Tongue (tissue), 2 donors: ENCODE data around the gene B9D1. TPM values are rescaled to one million over a fixed set of nuclear protein-coding genes. Genes with fewer than 3 reads are reported as not detected.
A peak's percentile ranks its signal among the peaks of the same experiment; 100 is the strongest.

ENCODE experiments used
- DNase-seq: peaks from one replicate; pipeline ENCODE4 v3.0.0-alpha.2; 2015
- total RNA-seq: library from RNA; depleted of rRNA; stranded (reverse); fragments of >200 nt; gene quantifications from one replicate; pipeline ENCODE4 v1.2.3, GENCODE V29; 2014

Gene B9D1
- total RNA-seq, 1 donor from 2014 or later, result 5.1 TPM

DNA sequence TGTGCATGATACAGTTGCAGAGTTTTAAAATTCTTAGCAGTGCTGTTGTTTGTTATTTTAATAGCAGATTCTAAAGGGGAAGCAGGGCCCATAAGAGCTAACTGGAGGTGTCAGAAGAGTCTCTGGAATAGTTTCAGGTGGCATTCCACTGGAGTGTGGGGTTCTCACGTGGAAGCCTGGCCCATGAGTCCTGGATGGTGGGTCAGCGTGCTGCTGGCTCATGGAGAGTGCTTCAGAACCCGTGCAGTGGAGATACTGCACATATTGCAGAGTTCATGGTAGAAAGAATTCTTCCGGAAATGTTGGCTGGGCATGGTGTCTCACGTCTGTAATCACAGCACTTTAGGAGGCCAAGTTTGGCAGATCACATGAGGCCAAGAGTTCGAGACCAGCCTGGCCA, 43.9 kb downstream of the B9D1 start:
- DNase-seq, result no peak

DNA sequence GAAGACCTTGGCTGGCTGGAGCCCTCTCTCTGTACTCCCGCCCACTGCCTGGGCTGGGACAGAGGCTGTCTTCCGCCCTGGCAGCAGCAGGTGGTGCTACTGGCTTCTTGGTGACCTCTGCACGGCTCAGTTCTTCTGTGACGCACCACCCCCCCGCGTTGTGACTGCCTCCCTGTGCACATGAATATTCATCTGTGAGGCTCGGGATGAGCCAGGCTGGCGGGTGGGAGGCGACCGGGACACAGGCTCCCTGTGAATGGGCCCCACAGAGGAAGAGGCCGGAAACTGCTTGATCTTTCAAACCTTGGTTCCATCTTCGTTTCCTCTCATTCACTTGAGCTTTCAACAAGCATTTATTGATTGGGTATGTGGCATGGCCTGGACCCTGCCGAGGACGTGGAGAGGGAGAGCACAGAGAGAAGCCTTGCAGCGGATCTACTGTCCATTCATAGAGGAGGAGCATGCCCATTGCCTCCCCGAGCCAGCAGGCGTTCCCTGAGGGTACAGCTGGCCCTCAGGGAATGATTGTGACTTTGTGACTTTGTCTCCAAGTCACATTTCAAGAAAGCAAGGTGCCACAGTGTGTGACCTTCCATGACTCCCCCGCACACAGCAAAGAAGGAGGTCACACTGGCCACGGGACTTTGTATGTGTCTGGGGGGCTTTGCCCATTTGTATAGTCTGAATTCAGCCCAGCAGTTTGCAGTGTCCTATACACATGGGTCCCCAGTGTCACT, 45.0 kb downstream of the B9D1 start:
- DNase-seq, result peak; percentile 89

DNA sequence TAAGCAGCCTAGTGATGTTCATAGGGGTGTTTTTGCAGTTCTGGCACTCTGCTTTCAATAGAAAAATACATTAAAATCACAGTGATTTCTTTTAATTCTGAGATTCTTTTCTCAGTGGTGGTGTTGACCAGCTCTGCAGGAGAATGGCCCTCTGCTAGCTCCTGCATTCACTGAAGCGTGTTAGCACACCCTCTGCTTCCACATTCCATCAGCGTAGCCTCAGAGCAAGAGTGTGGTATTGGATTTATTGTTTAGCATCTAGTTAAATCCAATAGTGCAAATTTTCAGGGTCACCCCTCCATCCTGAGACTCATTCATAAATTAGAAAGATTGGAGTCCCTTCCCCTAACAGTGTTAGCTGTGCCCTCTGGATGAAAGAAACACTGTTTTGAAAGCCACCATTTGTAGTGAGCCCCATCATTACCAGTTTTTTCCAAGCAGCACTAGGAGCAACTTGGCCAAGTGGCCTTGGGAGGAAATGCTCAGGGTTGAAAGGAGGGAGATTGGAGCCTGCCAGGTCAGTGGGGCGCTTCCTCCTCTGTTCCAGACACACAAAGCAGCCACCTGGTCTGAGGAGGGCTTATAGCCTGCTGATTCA, 45.7 kb downstream of the B9D1 start:
- no peak for DNase-seq

DNA sequence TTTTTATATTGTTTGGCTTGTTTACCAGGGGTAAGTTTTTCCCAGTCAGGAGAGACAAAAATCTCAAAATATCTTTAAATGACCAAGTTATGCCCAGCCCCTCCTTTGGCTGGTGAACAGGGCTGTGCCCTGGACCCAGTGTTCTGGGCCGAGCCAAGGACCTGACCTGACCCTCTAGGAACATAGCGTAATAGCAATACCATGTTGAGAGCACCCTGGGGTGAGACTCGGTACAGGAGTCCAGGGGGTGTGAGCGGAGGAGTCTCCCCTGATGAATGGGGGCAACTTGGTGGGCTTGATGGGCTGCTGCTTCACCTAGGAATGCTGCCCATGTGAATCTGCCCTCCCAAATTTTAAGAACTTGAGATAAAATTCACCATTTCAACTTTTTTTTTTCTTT, 47.4 kb downstream of the B9D1 start:
- DNase-seq, result no peak

DNA sequence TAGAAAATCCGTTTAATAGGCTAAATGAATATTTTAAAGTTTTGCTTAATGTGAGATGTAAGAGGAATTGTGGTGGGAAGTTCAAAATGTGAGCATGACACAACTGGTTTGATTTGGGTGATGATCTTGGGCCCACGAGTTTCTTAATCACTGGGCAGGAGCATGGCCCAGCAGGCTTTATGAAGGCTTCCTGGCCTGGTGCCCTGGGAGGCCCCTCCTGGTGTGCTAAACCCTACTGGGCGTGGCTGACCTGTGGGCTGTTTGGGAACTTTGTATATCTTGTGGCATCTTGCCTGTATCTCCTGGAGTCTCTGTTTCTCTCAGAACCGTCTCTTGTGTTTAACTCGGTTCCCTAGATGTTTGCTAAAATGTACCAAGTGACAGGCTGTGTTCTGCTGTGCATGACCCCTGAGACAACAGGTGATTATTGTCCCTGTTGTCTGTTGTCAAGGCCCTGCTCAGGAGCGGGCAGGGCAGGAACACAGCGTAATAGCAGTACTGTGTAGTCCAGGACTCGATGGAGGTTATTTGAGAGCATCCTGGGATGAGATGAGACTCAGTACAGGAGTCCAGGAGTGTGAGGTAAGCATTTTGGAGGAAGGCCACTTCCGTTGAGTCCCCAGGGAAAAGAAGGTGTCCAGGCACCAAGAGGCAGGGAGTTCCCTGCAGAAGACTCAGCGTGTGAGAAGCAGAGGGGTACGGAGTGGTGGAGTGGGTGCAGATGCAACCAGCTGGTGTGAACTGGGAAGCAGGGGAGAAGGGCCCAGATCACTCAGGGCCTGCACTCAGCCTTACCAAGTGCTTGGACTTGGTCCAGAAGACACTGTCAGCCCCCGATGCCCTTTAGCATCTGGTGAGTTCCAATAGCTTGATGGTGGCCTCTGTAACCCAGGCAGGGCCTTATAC, 48.5 kb downstream of the B9D1 start:
- no peak for DNase-seq

DNA sequence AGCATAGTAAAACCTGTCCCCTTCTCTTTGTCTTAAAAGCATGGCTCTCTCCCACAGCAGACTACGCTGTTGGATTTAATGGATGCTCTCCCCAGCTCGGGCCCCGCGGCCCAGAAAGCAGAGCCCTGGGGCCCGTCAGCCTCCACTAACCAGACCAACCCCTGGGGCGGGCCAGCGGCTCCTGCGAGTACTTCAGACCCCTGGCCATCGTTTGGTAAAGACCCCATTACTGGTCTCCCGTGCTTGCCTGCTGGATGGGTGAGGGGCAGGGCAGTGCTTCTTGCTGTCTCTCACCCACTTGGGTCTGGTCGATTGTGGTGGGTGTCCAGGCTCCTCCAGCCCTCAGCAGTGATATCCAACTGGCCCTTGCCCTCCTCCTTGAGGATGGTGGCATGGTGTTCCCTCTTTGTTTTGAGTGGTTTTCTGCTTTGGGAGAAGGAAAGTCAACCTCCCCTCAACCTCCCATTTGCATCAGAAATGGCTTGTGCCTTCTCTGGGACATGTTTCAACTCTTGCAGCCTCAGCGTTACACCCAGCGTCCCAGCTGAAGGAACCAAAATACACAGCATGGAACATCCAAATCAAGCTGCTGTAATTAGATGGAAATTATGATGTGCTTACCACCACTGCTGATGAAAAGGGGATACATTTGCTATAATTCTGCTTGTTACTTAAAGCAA, 49.3 kb downstream of the B9D1 start:
- no peak for DNase-seq

DNA sequence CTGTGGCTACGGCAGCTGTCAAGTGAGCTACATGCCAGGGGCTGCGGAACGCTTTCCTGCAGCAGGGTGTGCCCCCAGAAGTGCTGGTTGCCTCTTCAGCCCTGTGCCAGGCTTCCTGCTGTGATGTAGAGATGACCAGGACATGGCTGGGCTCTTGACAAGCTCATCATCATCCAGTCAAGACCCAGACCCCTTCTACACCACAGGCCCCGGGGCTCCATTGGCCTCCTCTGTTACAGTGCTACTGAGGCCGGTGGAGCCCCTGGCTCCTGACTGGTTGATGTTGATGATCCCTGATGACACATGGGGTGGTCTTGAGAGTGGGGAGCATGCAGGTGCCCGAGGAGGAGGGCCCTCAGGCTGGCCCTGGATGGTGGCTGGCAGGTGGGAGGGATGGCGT, 50.1 kb downstream of the B9D1 start:
- DNase-seq, result no peak

DNA sequence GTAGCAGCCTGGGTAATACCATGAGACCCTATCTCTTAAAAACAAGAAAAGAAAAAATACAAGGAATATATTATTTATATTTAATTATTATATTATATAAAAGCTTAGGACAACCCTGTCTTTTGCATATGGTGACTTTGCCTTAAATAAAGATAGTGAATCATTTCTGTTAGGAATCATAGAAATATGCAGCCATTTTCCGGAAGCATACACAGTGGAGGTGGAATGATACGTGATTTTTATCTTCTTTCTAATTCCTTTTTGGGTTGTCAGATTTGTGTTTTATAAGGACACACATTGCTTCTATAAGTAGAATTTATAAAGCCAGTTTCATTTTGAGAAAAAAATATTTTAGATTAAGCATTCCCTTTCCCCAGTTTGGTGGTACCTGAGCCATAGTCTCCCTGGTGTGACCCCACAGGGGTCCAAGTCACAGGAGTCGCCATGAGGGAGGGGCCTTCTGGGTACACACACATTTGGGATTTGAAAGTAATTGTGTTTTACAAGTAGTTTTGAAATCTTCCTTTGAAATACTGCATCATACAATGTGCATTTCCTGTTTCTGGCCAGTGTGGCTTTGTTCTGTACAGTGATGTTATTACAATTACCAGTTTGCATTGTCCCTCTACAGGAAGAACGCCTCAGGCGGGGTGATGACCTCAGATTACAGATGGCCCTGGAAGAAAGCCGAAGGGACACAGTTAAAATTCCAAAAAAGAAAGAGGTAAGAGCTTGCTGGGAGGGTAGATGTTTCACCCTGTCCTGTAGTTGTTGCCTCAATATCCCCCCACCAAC, 50.9 kb downstream of the B9D1 start:
- DNase-seq, result no peak

DNA sequence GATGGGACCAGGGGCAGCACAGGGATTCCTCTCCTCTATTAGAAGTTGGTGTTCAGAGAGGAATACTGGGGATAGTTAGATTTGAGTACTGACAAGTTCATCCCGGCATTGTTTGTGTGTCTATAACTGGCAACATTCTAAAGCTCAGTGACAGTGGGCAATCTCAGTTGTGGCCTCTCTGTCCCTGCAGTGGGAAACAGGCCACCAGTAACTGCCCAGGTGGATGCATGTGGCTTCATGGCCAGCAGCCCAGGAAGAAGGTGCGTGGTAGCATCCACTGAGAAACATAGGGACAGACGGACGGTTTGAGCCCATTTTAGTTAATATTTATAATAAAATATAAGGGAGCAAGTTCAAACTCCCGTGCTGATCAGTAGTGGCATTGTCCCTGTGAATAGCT, 51.5 kb downstream of the B9D1 start:
- no peak for DNase-seq

DNA sequence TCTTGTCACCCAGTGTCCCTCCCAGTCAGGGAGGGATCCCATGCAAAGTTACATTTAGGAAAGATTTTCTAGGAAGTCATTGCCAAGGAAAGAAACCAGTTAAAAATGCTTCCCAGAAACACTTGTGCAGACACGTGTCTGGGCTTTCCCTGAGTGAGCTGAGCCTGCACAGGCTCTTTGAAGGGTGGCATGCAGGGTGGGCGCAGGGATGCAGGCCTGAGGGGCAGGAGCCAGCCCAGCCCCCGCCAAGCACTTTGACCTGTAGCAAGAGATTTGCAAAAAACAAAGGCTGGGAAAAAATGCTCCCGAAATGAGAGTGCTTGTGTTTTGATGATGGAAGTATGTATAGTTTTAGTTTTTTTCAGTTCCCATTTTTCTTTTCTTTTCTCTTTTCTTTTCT, 52.4 kb downstream of the B9D1 start:
- no peak for DNase-seq

DNA sequence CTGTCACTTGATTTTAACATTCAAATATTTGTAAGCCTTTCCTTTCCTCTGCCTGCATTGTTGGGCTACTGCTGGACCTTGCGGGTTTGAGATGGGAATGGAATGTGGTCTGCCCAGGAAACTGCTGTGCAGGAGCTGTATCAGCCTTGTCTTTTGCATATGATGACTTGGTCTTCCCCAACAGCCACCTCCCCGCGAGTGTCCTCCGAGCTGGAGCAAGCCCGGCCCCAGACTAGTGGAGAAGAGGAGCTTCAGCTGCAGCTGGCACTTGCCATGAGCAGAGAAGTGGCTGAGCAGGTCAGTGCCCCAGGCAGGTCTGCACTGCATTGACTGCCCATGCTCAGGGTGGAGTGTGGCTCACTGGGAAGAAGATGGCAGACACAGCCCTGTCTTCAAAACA, 52.8 kb downstream of the B9D1 start:
- no peak for DNase-seq

DNA sequence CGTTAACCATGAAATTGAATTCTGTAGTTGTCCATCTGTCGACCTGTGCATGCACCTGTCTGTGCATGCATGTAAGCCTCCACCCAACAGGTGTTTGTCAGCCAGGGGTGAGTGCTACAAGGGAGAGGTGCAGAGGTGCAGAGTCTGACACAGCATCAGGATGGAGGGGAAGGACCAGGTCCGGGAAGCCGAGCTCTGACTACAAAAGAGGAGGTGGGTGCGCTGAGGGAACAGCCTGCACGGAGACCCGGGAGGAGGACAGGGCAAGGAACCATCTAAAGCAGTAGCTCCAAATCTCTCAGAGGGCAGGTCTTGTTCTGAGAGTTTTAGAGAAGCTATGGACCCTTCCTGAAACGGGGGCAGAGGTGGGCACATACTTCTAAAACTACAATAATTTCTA, 54.1 kb downstream of the B9D1 start:
- no peak for DNase-seq

DNA sequence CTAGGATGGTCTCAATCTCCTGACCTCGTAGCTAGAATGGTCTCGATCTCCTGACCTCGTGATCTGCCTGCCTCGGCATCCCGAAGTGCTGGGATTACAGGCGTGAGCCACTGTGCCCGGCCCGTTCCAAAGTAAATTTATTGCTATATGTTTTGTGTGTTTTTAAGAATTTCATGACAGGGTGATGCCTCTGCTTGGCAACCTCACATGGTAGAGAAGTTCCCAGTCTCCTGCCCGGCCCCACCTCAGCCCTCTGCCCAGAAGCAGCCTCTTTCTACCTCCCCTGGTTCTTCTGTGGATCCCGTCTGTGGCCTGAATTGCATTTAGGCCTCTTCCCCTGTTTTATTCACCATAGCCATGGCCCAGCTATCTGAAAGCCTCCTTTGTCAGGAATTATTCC, 55.0 kb downstream of the B9D1 start:
- DNase-seq, result no peak

DNA sequence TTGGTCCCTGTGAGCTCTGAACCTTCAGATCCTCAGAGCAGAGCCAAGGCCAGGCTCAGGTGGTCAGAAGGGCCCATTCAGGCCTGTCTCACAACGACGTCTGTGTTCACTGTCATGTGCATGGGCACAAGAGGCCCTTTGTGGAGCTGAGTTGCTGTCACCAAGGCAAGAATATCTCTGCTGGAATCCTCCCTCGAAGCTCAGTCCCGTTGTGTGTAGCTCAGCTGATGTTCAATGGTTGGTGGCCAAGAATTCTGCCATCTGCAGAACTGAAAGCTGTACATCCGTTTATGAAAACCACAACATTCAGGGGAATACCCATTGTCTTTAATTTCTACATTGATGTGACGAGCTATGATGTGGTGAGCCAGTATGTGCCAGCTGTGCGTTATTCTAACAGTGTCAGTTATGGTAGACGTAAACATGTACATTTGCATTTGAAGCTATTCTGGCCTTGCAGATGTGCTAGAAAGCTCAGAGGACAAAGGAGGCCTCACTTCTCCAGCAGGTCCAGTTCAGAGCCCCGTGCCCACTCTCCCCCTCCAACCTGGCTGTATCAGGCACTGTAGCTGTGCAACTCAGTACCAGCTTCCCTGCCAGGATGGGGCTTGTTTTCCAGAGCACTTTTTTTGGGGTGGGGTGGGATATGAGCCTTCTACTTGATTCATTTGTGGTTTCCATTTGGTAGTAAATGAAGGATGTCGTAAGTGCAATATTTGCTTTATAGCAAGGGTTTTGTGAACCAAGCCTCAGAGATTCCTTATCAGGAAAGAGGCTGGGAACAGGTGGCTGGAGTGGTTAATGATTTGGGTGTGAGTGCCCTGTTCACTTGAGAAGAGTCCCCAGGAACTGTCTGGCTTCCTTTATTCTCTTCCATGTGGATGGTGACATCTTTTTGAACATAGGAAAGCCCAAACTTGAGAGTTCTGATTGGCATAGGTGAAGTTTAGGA, 56.1 kb downstream of the B9D1 start:
- peak; percentile 33 for DNase-seq

DNA sequence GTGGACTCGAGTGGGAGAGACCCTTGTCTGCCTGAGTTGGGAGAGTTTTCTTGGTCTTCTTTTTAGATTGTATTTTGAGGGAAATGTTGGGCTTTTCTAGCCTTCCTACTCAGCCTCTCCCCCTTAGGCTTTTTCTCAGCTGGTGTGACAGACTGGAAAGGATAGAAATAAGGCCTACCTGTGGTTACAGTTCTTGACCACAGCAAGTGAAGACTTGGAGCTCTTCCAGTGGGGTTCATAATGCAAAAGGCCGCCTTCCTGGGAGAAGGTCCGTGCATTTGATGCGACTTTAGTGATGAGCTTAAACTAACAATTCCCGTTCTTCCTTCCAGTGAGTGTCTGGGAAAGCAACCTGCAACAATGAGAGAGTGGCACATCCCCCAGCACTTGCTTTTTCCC, 56.8 kb downstream of the B9D1 start:
- no peak for DNase-seq

DNA sequence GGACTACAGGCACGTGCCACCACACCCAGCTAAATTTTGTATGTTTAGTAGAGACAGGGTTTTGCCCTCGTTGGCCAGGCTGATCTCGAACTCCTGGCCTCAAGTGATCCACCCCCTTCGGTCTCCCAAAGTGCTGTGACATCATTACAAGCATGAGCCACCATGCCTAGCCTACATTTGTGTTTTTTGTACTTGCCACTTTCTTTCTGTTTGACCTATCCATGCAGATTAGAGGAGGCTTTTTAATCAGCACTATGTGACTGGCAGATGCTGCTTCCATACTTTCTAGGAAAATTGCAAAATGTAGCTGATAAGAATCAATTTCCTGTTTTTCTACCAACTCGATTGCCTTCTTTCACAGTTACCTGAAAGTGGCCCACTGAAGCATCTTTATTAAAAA, 57.3 kb downstream of the B9D1 start:
- DNase-seq, result no peak

DNA sequence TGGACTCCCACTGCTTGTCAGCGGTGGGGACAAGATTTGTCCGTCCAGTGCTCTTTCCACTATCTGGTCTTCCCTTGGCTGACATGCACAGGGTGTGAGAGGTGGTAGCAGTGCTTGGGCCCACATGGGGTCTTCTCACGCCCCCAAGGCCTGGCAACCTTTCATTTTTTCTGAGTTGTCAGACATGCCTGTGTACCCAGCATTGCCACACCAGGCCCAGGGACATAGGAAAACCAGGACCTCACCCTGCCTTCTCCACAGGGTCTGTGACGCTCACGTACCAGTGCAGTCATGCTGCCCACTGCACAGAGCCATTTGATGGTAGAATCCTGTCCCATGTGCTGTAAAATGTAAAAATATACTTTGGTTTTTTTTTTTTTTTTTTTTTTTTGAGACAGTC, 57.8 kb downstream of the B9D1 start:
- DNase-seq, result no peak

DNA sequence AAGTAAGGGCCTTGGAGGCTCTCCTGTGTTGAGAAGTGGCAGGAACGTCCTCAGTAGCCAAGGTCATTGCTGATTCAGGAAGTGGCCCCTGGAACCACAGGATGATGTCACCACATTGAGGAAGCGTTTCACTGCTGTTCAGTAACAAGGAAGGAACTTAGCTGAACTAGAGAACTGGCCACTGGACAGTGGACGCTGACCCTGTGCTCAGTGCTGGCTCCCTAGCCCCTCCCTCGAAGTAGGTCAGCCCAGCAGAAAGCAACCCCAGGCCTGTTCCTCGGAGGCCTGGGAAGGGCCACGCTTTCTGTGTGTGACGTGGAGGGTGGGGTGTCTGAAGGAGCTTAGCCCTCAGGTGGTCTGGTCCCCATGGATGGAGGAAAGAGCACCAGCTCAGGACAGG, 58.3 kb downstream of the B9D1 start:
- no peak for DNase-seq

DNA sequence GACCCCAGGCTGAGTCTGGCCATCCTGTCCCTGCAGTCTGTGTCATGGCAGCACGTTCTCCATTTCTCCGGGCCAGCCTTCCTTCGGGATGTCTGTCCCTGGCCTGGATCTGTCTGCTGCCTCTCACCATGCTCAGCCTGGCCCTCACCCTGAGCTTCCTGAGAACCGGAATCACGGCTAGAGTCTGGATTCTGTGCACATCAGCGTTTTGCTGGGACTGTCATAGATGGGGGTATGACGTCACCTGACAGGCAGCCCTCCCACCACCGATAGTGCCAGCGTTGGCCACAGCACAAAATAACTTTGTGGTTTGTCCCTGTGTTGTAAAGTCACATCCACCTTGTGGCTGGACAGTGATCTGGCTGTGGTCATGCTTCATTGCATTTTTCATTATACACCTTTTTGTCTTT, 59.2 kb downstream of the B9D1 start:
- DNase-seq, result no peak

DNA sequence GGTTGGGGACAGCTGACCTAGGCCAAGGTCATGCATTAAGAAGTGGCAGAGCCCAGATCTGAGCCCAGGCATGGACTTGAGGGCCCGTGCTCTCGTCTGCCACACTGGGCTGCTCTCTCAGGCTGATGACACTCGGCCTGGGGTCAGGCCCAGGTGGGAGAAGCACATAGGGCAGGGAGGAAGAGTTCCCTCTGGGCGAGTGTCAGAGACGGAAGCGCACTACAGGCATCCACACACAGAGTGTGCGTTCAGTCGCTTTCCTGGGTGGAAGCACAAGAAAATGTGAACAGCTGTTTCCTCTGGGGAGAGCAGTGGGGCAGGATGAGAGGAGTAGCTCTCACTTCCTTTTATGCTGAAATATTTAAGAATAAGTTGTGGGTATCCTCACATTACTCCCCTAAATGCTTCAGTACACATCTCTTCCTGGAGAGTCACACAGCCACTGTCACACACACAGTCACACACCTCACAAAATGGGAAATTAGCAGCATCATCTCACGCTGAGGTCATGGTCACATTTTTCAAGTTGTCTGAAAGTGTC, 59.7 kb downstream of the B9D1 start:
- DNase-seq, result peak; percentile 26
